ENCODE measurements around the gene IRF7. TPM values are rescaled to one million over a fixed set of nuclear protein-coding genes. Genes with fewer than 3 reads are reported as not detected.

IRF7 gene
- total RNA-seq, 6 experiments from 2014 or later = 3.0 to 5.2 (median 4.2) TPM

DNA sequence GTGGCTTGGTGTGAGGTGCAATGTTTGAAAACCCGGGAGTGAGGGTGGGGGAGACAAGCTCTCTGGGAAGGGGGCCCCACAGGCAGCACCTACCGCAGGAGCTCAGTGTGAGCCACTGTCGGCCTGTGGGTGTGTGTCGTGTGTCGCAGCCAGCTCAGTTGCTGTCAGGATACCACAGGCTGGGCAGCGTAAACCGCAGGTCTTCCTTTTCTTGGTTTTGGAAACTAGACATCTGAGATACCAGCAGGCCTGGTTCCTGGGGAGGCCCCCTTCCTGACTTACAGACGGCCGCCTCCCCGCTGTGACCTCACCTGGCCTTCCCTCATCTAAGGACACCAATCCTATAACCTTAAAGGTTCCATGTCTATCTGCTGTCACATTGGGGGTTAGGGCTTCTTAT, 19.4 kb downstream of the IRF7 start:
- TF ChIP-seq, protein P1, sequence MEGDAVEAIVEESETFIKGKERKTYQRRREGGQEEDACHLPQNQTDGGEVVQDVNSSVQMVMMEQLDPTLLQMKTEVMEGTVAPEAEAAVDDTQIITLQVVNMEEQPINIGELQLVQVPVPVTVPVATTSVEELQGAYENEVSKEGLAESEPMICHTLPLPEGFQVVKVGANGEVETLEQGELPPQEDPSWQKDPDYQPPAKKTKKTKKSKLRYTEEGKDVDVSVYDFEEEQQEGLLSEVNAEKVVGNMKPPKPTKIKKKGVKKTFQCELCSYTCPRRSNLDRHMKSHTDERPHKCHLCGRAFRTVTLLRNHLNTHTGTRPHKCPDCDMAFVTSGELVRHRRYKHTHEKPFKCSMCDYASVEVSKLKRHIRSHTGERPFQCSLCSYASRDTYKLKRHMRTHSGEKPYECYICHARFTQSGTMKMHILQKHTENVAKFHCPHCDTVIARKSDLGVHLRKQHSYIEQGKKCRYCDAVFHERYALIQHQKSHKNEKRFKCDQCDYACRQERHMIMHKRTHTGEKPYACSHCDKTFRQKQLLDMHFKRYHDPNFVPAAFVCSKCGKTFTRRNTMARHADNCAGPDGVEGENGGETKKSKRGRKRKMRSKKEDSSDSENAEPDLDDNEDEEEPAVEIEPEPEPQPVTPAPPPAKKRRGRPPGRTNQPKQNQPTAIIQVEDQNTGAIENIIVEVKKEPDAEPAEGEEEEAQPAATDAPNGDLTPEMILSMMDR (IDR thresholded peaks at IDR 0.05) = no peak
- no peaks in the 10 kb centered on the region for H3K9me3 Mint-ChIP-seq
- peaks cover 40% of the 10 kb centered on the region for H3K36me3 Mint-ChIP-seq (ENCODE audit: low read depth)

DNA sequence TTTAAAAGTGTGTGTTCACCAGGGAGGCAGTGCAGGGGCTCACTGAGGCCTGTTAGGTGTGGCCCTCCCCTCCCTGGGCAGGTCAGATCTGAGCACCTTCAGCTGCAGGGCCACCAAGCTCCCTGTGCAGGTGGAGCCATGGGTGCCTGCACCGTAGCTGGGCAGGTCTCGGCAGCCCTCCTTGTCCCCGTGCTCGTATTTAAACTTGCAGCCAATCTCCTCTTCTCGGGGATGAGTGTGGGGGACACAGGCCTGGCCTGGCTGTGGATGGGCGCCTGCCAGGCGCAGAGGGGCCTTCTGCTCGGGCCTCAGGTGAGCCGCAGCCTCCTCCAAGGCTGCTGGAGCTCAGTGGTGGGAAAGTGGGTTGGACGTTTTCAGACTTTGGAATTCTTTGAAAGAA, 20.4 kb downstream of the IRF7 start:
- peaks cover 43% of the 10 kb centered on the region for H3K36me3 Mint-ChIP-seq (ENCODE audit: low read depth)
- H3K4me3 Mint-ChIP-seq = no peak overlapping the region
- no peaks in the 10 kb centered on the region for H3K4me1 Mint-ChIP-seq (ENCODE audit: low read depth)
- no peaks in the 10 kb centered on the region for H3K9me3 Mint-ChIP-seq
- no peak overlapping the region for H3K27ac Mint-ChIP-seq
- DNase-seq = no peak
- H3K27me3 Mint-ChIP-seq (ENCODE audit: insufficient read depth) = peaks cover 3% of the 10 kb centered on the region; the same call in 1 of the 2 replicates
- TF ChIP-seq, protein P1 (IDR thresholded peaks at IDR 0.05) = no peak

More for the DNA sequence above, 19.4 kb downstream of the IRF7 start:
- Mint-ChIP-seq H3K4me3 (no peak overlapping the region), H3K4me1 (ENCODE audit: low read depth) (no peaks in the 10 kb centered on the region), H3K27me3 (ENCODE audit: insufficient read depth) (peaks cover 3% of the 10 kb centered on the region), H3K27ac (no peak overlapping the region)
- no peak for DNase-seq

DNA sequence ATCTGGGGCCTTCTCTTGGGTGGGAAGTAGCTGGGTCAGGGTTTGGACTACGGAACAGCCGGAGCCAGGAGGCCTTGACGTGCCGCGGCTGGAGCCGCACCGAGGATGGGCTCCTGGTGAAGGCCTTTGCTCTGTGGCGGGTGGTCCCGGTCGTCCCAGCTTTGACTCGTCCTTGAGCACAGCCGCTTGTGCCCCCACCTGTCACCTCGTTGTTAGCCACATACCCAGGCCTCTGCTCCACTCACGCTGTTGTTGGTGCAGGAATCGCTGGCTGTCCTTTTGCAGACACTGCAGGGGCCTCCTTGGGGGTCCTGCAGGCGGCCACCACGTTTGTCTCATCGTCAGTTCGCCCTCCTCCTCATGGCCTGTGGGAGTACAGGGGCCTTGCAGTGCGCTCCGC, 22.4 kb downstream of the IRF7 start:
- TF ChIP-seq, protein P1 (IDR thresholded peaks at IDR 0.05) = no peak
- peaks cover 38% of the 10 kb centered on the region for H3K36me3 Mint-ChIP-seq (ENCODE audit: low read depth)
- H3K27me3 Mint-ChIP-seq (ENCODE audit: insufficient read depth) = peaks cover 3% of the 10 kb centered on the region; the same call in 1 of the 2 replicates
- no peak overlapping the region for H3K4me3 Mint-ChIP-seq
- no peak overlapping the region for H3K27ac Mint-ChIP-seq
- no peak for DNase-seq
- no peaks in the 10 kb centered on the region for H3K4me1 Mint-ChIP-seq (ENCODE audit: low read depth)
- no peaks in the 10 kb centered on the region for H3K9me3 Mint-ChIP-seq

DNA sequence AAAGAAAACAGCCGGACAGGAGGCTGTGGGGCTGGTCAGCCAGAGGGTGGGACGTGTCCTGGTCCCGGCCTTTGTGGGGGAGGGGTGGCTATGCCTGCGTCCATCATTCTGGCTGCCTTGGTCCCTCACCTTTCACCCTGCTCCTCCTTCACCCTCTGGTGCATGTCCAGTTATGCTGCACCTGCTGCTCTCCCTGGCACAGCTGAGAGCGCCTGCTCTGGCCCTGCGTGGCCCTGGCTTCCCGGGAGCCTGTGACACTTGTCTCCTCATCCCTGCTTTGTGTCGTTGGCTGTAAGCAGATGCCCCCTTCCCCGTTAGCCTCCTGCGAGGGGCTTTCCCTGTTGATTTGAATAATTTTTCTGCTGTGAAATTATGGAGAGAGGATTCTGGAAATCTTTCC, 22.8 kb downstream of the IRF7 start:
- Mint-ChIP-seq H3K9me3 (no peaks in the 10 kb centered on the region), H3K4me1 (ENCODE audit: low read depth) (peaks cover 3% of the 10 kb centered on the region), H3K4me3 (no peak overlapping the region), H3K27ac (no peak overlapping the region), H3K27me3 (ENCODE audit: insufficient read depth) (peaks cover 3% of the 10 kb centered on the region; the same call in 1 of the 2 replicates), H3K36me3 (ENCODE audit: low read depth) (peaks cover 38% of the 10 kb centered on the region)
- no peak for DNase-seq
- TF ChIP-seq, protein P1 (IDR thresholded peaks at IDR 0.05) = no peak

DNA sequence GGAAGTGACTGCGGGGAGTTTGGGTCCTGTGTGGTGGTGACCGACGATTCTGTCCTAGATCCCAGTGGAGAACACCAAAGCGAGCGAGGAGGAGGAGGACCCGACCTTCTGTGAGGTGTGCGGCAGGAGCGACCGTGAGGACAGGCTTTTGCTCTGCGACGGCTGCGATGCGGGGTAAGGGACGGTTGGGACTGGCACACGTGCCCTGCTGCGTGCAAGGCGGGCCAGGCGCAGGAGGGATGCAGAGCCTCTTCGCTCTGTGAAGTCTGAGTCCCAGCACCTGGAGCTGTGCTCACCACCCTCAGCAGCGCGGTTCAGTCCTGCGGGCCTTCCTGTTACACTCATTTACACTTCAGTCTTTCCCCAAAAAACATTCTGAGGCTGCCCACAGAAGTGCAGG, 23.2 kb downstream of the IRF7 start:
- Mint-ChIP-seq H3K36me3 (ENCODE audit: low read depth) (peaks cover 38% of the 10 kb centered on the region), H3K27me3 (ENCODE audit: insufficient read depth) (peaks cover 3% of the 10 kb centered on the region; the same call in 1 of the 2 replicates), H3K9me3 (no peaks in the 10 kb centered on the region), H3K4me1 (ENCODE audit: low read depth) (peaks cover 8% of the 10 kb centered on the region), H3K27ac (no peak overlapping the region), H3K4me3 (no peak overlapping the region)
- TF ChIP-seq, protein P1 (IDR thresholded peaks at IDR 0.05) = no peak
- DNase-seq = no peak

DNA sequence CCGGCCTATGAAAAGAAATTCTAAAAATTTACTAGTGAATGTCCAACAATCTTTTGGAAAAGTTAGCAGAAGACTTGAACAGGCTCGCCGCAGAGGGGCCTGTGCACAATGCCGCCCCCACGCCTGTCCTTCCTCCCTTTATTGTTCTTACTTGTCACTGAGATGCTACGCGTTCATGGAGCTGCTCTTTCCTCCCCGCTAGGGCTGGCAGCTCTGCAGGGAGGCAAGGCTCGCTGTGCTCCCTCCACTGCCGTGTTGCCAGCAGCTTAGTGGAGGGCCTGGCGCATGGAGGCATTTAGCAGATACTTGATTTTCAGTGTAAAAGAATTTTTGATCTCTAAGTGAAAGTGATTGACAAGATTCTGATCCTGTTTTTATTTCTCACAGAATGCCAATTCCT, 24.8 kb downstream of the IRF7 start:
- H3K27ac Mint-ChIP-seq = no peak overlapping the region
- H3K9me3 Mint-ChIP-seq = no peaks in the 10 kb centered on the region
- H3K4me1 Mint-ChIP-seq (ENCODE audit: low read depth) = peaks cover 12% of the 10 kb centered on the region
- peaks cover 29% of the 10 kb centered on the region for H3K36me3 Mint-ChIP-seq (ENCODE audit: low read depth)
- no peak for DNase-seq
- H3K27me3 Mint-ChIP-seq (ENCODE audit: insufficient read depth) = no peaks in the 10 kb centered on the region; the same call in 1 of the 2 replicates
- H3K4me3 Mint-ChIP-seq = no peak overlapping the region
- TF ChIP-seq, protein P1 (IDR thresholded peaks at IDR 0.05) = no peak
